Retinal pigment epithelial cell (primary cell): ENCODE data around the gene NUSAP1.
"Not testable (repeated sequence)": the region's sequence is repeated elsewhere in the genome, so short reads cannot be mapped to it uniquely, and the experiment has no call there.

ENCODE experiments used
- DNase-seq: peaks from one replicate; pipeline ENCODE4 v3.0.0-alpha.2; 2010; ENCODE audit warnings: low read depth
- H3K4me3 ChIP-seq: 2 replicates; pipeline ENCODE4 v1.5.1; 2011; ENCODE audit warnings: mild to moderate bottlenecking, low read length, control low read depth, moderate library complexity
- TF ChIP-seq, protein P1 (sequence below): conservative IDR thresholded peaks from 2 replicates; pipeline ENCODE4 v1.5.1; 2011; ENCODE audit warnings: low read depth, low read length, control low read depth, inconsistent platforms

Gene NUSAP1

GRCh38 chr15:41288464-41288863 lies 44.2 kb upstream of the NUSAP1 start:
- no peak for DNase-seq
- TF ChIP-seq, protein P1, sequence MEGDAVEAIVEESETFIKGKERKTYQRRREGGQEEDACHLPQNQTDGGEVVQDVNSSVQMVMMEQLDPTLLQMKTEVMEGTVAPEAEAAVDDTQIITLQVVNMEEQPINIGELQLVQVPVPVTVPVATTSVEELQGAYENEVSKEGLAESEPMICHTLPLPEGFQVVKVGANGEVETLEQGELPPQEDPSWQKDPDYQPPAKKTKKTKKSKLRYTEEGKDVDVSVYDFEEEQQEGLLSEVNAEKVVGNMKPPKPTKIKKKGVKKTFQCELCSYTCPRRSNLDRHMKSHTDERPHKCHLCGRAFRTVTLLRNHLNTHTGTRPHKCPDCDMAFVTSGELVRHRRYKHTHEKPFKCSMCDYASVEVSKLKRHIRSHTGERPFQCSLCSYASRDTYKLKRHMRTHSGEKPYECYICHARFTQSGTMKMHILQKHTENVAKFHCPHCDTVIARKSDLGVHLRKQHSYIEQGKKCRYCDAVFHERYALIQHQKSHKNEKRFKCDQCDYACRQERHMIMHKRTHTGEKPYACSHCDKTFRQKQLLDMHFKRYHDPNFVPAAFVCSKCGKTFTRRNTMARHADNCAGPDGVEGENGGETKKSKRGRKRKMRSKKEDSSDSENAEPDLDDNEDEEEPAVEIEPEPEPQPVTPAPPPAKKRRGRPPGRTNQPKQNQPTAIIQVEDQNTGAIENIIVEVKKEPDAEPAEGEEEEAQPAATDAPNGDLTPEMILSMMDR, result no peak
- no peak overlapping the region for H3K4me3 ChIP-seq

DNA sequence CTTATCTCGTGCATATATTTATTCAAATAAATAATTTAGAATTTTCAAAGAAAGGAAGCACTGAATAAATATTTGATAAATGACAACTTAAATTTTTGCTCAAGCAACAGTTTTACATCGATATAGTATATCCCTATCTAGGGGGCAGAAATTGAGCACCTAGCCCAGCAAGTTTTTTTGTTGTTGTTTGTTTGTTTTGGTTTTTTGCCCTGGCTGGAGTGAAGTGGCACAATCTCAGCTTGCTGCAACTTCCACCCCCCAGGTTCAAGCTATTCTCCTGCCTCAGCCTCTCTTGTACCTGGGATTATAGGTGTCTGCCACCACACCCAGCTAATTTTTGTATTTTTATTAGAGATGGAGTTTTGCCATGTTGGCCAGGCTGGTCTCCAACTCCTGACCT lies 42.7 kb upstream of the NUSAP1 start:
- H3K4me3 ChIP-seq, result no peak overlapping the region
- TF ChIP-seq, protein P1, result no peak
- DNase-seq, result no peak

- DNase-seq, result no peak
- H3K4me3 ChIP-seq, result no peak overlapping the region
- TF ChIP-seq, protein P1, result no peak
These were observed 41.5 kb upstream of the NUSAP1 start for GRCh38 chr15:41291065-41291631.

- DNase-seq, result no peak
- TF ChIP-seq, protein P1, result no peak
- H3K4me3 ChIP-seq, result no peak overlapping the region
These were observed 40.2 kb upstream of the NUSAP1 start for GRCh38 chr15:41292521-41292920.

- DNase-seq, H3K4me3 ChIP-seq: not testable (repeated sequence)
These were observed 31.5 kb upstream of the NUSAP1 start for GRCh38 chr15:41301139-41301538.

- DNase-seq, result no peak
- TF ChIP-seq, protein P1, result no peak
- no peak overlapping the region for H3K4me3 ChIP-seq
These were observed 31.1 kb upstream of the NUSAP1 start for GRCh38 chr15:41301587-41301986.

DNA sequence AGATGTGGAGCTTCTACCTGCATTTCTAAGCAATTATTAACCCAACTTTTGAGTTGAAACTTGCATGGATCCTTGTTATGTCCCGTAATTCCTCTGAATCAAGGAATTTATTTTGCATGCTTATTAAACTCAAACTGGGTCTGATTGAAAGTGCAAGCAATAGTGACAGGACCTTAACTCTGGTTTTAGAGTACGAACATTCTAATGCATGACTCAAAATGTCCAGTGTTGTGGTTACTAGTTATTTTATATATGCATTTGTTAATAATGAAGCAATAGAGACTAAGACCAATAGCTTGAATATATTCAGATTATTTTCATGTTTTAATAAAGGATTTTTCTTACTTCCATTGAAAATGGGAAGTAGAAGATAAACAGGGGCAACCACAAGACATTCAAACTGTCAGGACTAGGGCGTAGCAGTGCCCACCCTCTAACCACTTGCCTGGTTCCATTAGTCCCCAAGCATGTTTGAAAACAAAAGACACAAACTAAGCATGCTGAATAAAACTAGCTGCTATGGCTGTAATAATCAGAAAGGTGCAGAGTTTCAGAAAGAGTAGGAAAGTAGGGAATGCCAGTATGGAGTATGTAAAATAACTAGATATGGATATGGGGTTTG lies 28.4 kb upstream of the NUSAP1 start:
- TF ChIP-seq, protein P1, result no peak
- no peak for DNase-seq
- H3K4me3 ChIP-seq, result no peak overlapping the region
